Stimulated activated CD8-positive, alpha-beta memory T cell treated with anti-CD3 and anti-CD28 coated beads, Interleukin-4, amount 100 ng/mL, for 48 hours (primary cell): Measurements from ENCODE around the gene TESK2.

ENCODE experiments used
- DNase-seq: peaks from one replicate; pipeline ENCODE4 v3.0.0-alpha.2; 2020

Gene TESK2

GRCh38 chr1:45299296-45299695 lies 191.7 kb downstream of the TESK2 start:
- no peak for DNase-seq

DNA sequence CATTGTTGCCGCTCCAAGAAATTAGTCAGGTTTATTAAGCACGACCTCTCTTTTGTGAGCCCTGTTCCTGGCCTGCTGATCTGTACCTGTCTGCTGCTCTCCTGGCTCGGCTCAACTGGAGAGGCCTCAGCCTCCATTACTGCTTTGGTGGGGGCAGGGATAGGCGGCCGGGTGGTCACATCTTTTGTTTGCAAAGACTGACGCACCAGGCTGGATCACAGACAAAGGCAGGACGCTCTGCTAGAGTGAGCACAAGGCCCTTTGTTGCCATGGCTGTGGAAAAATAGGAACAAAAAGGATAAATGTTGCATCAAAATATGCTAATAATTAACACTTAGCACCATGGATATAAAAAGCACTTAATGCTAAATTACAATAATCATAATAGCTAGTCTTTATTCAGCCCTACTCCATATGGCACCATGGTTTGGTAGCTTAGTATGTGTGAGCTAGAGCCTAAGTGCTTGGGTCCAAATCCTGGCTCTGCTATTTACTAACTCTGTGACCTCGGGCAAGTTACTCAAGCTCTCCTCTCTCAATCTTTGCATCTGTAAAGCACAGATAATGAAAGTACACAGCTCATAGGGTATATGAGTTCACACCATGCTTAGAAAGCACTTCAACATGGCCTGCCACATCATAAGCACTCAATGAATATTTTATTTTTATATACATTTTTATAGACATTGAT lies 193.2 kb downstream of the TESK2 start:
- no peak for DNase-seq
